Adrenal gland (tissue), 12 donors: ENCODE measurements around the gene TXLNG. TPM values are rescaled to one million over a fixed set of nuclear protein-coding genes. Genes with fewer than 3 reads are reported as not detected.
A peak's percentile ranks its signal among the peaks of the same experiment; 100 is the strongest.

Source experiments
- DNase-seq, 7 donors: peaks; one replicate each; pipeline ENCODE4 v3.0.0-alpha.2; 2019 to 2020
- H3K27ac ChIP-seq, 5 donors: fragments of 200-600 bp; sonication (generic) in 4 of 5; 1 replicate in 3 of 5; 2 replicates in 2 of 5; pipeline versions ENCODE4 v1.5.1 to v1.8.0; 2016 to 2020; ENCODE audit warnings: mild to moderate bottlenecking in 1 of 5
- H3K27me3 ChIP-seq: fragments of 200-600 bp; 2 replicates; pipeline ENCODE4 v1.8.0; 2021
- H3K36me3 ChIP-seq, 2 donors: fragments of 200-600 bp; replicated peaks in 1 of 2; 1 replicate in 1 of 2; 2 replicates in 1 of 2; pipeline versions ENCODE4 v1.5.1 to v1.8.0; 2018 to 2022
- H3K4me1 ChIP-seq, 2 donors: fragments of 200-600 bp; replicated peaks in 1 of 2; 1 replicate in 1 of 2; 2 replicates in 1 of 2; pipeline versions ENCODE4 v1.5.1 to v1.8.0; 2018 to 2021
- H3K4me3 ChIP-seq, 4 donors: fragments of 200-600 bp; sonication (generic) in 3 of 4; one replicate each; pipeline ENCODE4 v1.5.1; 2016 to 2018
- H3K9me3 ChIP-seq, 3 donors: fragments of 200-600 bp; sonication (generic) in 1 of 3; replicated peaks in 1 of 3; 1 replicate in 2 of 3; 2 replicates in 1 of 3; pipeline versions ENCODE4 v1.5.1 to v1.8.0; 2016 to 2021
- CTCF ChIP-seq, 6 experiments: fragments of 450-650 bp in 4 of 6; fragments of 200-600 bp in 2 of 6; sonication (generic) in 1 of 6; IDR thresholded peaks; 1 replicate in 5 of 6; 2 replicates in 1 of 6; pipeline versions ENCODE4 v1.5.1 to v1.8.0; 2016 to 2021; ENCODE audit warnings: antibody characterized with exemption in 6 of 6, mild to moderate bottlenecking in 2 of 6, moderate library complexity in 1 of 6
- POLR2A ChIP-seq, 2 donors: fragments of 450-650 bp; IDR thresholded peaks; one replicate each; pipeline ENCODE4 v1.6.1; 2017; ENCODE audit warnings: antibody characterized with exemption in 2 of 2, mild to moderate bottlenecking in 2 of 2, moderate library complexity in 1 of 2
- WGBS, 4 donors: extraction: QIAGEN DNeasy Blood & Tissue Kit in 2 of 4; methylation state at CpG; one replicate each; pipeline versions ENCODE4 v1.1.5 to v1.1.7; 2013 to 2017; 5-methylcytosine and 5-hydroxymethylcytosine counted together
- intact Hi-C, 2 donors: fragments of 100-400 bp; cut with DNase I; formaldehyde crosslinking; loops; one replicate each; pipeline versions ENCODE4 v1.14.1 to v1.15.0; 2022 to 2023
- polyA plus RNA-seq, 3 donors: library from polyadenylated mRNA; stranded (reverse); fragments of 200-250 nt in 2 of 3; fragments of 350-450 nt in 1 of 3; fragmentation: Illumina TruSeq in 1 of 3; extraction: RNeasy Lipid Tissue Mini Kit (QIAGEN cat#74804) in 1 of 3; gene quantifications; one replicate each; pipeline ENCODE4 v1.2.3, GENCODE V29; 2013 to 2014
- total RNA-seq, 9 donors: library from RNA; depleted of rRNA in 4 of 9; stranded (reverse); fragments of >200 nt in 4 of 9; fragments of 120-200 nt in 1 of 9; fragmentation: NEBNext Ultra II Directional in 1 of 9; extraction: Animal tissue kit (Norgen Biotek cat#: 25700) in 1 of 9; gene quantifications; one replicate each; pipeline versions ENCODE4 v1.1.0 to v1.2.4, GENCODE V29; 2013 to 2023
- donor health status: healthy with polysubstance abuse.
- donor health status: Bipolar disorder and iron deficiency.
- donor health status: DM: yes; HTN: yes; CAD: no.
- donor health status: DM: no; HTN: no; CAD: no.
- donor health status: DM: no; HTN: no; CAD: no.
- donor health status: DM: yes; HTN: yes; CAD: no.

TXLNG gene
- total and polyA plus RNA-seq, 12 donors: 15.4 to 33.2 (median 22.5) TPM

GRCh38 chrX:16825264-16826035 lies 39.2 kb downstream of the TXLNG start:
- Histone ChIP-seq H3K9me3 (no peaks in the 10 kb centered on the region), H3K27me3 (no peaks in the 10 kb centered on the region), H3K27ac (no peak overlapping the region), H3K4me3 (no peak overlapping the region), H3K4me1 (peaks cover 20 to 22% of the 10 kb centered on the region in 2 donors), H3K36me3 (peaks cover 0 to 24% of the 10 kb centered on the region in 2 donors)
- intact Hi-C loops: no loop called here
- DNase-seq: no peak
- TF ChIP-seq CTCF (IDR thresholded peaks at IDR 0.05): no peak
- no peak for TF ChIP-seq POLR2A (IDR thresholded peaks at IDR 0.05)
- 69 to 87% (median 72%) methylated on average over 8 of the region's 8 CpGs for WGBS, 4 donors

- WGBS, 4 donors: 25 to 39% (median 34%) methylated on average over 3 of the region's 3 CpGs
- Histone ChIP-seq H3K27me3 (no peaks in the 10 kb centered on the region), H3K27ac (peak overlapping the region; percentile 66 to 89 (median 77)), H3K36me3 (peaks cover 0 to 20% of the 10 kb centered on the region in 2 donors), H3K4me1 (peaks cover 20 to 22% of the 10 kb centered on the region in 2 donors), H3K9me3 (no peaks in the 10 kb centered on the region), H3K4me3 (no peak overlapping the region)
- no peak for DNase-seq
- intact Hi-C loops: no loop called here
- no peak for TF ChIP-seq POLR2A (IDR thresholded peaks at IDR 0.05)
- TF ChIP-seq CTCF (IDR thresholded peaks at IDR 0.05): peak; percentile 34 to 82 (median 68)
These were observed 39.9 kb downstream of the TXLNG start for GRCh38 chrX:16826207-16826606.

- WGBS, 4 donors: 37 to 62% (median 55%) methylated on average over 2 of the region's 2 CpGs
- peak in 6 of 7 donors; percentile 47 to 65 (median 54) for DNase-seq
- Histone ChIP-seq H3K4me1 (peaks cover 20 to 22% of the 10 kb centered on the region in 2 donors), H3K27me3 (no peaks in the 10 kb centered on the region), H3K36me3 (peaks cover 0 to 19% of the 10 kb centered on the region in 2 donors), H3K9me3 (no peaks in the 10 kb centered on the region), H3K4me3 (no peak overlapping the region), H3K27ac (peak overlapping the region; percentile 72 to 89 (median 78))
- TF ChIP-seq CTCF (IDR thresholded peaks at IDR 0.05): no peak
- TF ChIP-seq POLR2A (IDR thresholded peaks at IDR 0.05): no peak
- intact Hi-C loops: no loop called here
These were observed 41.0 kb downstream of the TXLNG start for GRCh38 chrX:16827225-16827624.

- no peaks in the 10 kb centered on the region for H3K27me3 ChIP-seq
- H3K4me1 ChIP-seq: peaks cover 20 to 22% of the 10 kb centered on the region in 2 donors
- intact Hi-C loops: no loop called here
- DNase-seq: peak; percentile 66 to 89 (median 80)
- TF ChIP-seq CTCF (IDR thresholded peaks at IDR 0.05) (no peak), POLR2A (IDR thresholded peaks at IDR 0.05) (peak in 1 of 2 donors; percentile 60)
- H3K36me3 ChIP-seq: peaks cover 0 to 12% of the 10 kb centered on the region in 2 donors
- no peaks in the 10 kb centered on the region for H3K9me3 ChIP-seq
- H3K27ac ChIP-seq: peak overlapping the region; percentile 82 to 89 (median 85)
- WGBS, 4 donors: 30 to 46% (median 36%) methylated on average over 4 to 6 of the region's 6 CpGs
- no peak overlapping the region for H3K4me3 ChIP-seq
These were observed 42.0 kb downstream of the TXLNG start for GRCh38 chrX:16828124-16828908.
